B cell (primary cell): Measurements from ENCODE around the gene TBC1D1.

Experiments
- CTCF ChIP-seq: fragments of 200-600 bp; IDR thresholded peaks from one replicate; pipeline ENCODE4 v1.8.0; 2022; ENCODE audit warnings: antibody characterized with exemption, mild to moderate bottlenecking
- EZH2 ChIP-seq: IDR thresholded peaks from 2 replicates; pipeline ENCODE4 v1.6.1; 2012; ENCODE audit warnings: borderline replicate concordance, low read depth, mild to moderate bottlenecking, moderate library complexity, low read length; ENCODE audit not compliant: insufficient read depth, poor library complexity, severe bottlenecking

DNA sequence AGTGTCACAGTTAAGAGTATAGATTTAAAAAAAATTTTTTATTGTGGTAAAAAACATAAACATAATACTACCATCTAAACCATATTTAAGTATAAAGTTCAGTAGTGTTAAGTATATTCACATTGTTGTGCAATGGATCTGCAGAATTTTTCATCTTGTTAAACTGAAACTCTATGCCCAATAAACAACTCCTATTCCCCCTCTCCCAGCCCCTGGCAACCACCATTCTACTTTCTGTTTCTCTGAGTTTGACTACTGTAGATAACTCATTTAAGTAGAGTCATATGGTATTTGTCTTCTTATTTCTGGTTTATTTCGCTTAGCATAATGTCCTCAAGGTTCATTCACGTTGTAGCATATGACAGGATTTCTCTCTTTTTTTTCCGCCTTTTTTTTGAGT, 181.7 kb downstream of the TBC1D1 start:
- TF ChIP-seq CTCF: no peak
- no peak for TF ChIP-seq EZH2
